Endothelial cell of umbilical vein (primary cell): ENCODE measurements around the gene C1QTNF8. TPM values are rescaled to one million over a fixed set of nuclear protein-coding genes. Genes with fewer than 3 reads are reported as not detected.

Experiments used
- BruUV-seq: library from RNA; stranded (reverse); fragments of 400-500 nt; replicated peaks from 2 replicates; lab custom pipeline; 2021; lab: Mats Ljungman, UMichigan
- CTCF ChIA-PET: fragments of 300-600, 350-600 bp; sonication (Branson Sonifier 250); formaldehyde crosslinking; loops from one replicate; lab custom pipeline; 2021; ENCODE audit warnings: antibody characterized with exemption, inconsistent platforms; lab: Charles Lee
- POLR2A ChIA-PET: fragments of 300-600, 350-600 bp; sonication (Branson Sonifier 250); formaldehyde crosslinking; loops from one replicate; lab custom pipeline; 2021; ENCODE audit warnings: antibody characterized with exemption, inconsistent platforms; lab: Charles Lee
- DNase-seq: peaks from one replicate; pipeline ENCODE4 v3.0.0-alpha.2; 2011; ENCODE audit warnings: low read depth, low spot score
- FAIRE-seq: peaks from 2 replicates; lab custom pipeline; 2011; peaks lifted over from hg19 to GRCh38; lab: Jason Lieb, UNC
- H2AFZ ChIP-seq: 2 replicates; pipeline ENCODE4 v1.6.0; 2012; ENCODE audit warnings: low read depth, low read length, control low read depth, inconsistent platforms
- H3K27ac ChIP-seq: 2 replicates; pipeline ENCODE4 v1.5.1; 2011; ENCODE audit warnings: low read depth, mild to moderate bottlenecking, control low read depth, low read length, moderate library complexity; ENCODE audit not compliant: insufficient read depth
- H3K27me3 ChIP-seq, 2 experiments: 2 replicates each; pipeline versions ENCODE4 v1.6.0 to v1.6.1; 2011; ENCODE audit warnings: low read length in 2 of 2, mixed read lengths in 1 of 2; ENCODE audit not compliant: control insufficient read depth in 2 of 2, insufficient read depth in 2 of 2
- H3K36me3 ChIP-seq, 2 experiments: 2 replicates in 1 of 2; 3 replicates in 1 of 2; pipeline ENCODE4 v1.5.1; 2011; ENCODE audit warnings: low read length in 2 of 2, mild to moderate bottlenecking in 1 of 2, moderate library complexity in 1 of 2; ENCODE audit not compliant: control insufficient read depth in 2 of 2, insufficient read depth in 2 of 2; ENCODE audit errors: extremely low read depth in 1 of 2
- H3K4me1 ChIP-seq: 3 replicates; pipeline ENCODE4 v1.5.1; 2011; ENCODE audit warnings: mild to moderate bottlenecking, low read length; ENCODE audit not compliant: control insufficient read depth, insufficient read depth; ENCODE audit errors: extremely low read depth
- H3K4me2 ChIP-seq: 2 replicates; pipeline ENCODE4 v1.6.1; 2011; ENCODE audit warnings: low read length, control low read depth, mixed read lengths; ENCODE audit not compliant: insufficient read depth
- H3K4me3 ChIP-seq, 3 experiments: fragments of 200-600 bp in 1 of 3; sonication (generic), shearing (Covaris generic) in 1 of 3; replicated peaks in 1 of 3; 2 replicates each; pipeline ENCODE4 v1.5.1; 2011 to 2016; ENCODE audit warnings: control low read depth in 3 of 3, low read length in 3 of 3, mild to moderate bottlenecking in 2 of 3, inconsistent platforms in 1 of 3, low read depth in 1 of 3, moderate library complexity in 1 of 3; ENCODE audit not compliant: insufficient read depth in 1 of 3
- H3K79me2 ChIP-seq: 2 replicates; pipeline ENCODE4 v1.6.0; 2012; ENCODE audit warnings: low read length, inconsistent platforms; ENCODE audit not compliant: control insufficient read depth, insufficient read depth
- H3K9ac ChIP-seq: replicated peaks from 2 replicates; pipeline ENCODE3; 2011; ENCODE audit warnings: low read length, control low read depth; ENCODE audit not compliant: insufficient read depth; ENCODE audit errors: extremely low read depth
- H3K9me1 ChIP-seq: replicated peaks from 3 replicates; pipeline ENCODE4 v1.6.0; 2011; ENCODE audit warnings: mild to moderate bottlenecking, low read length; ENCODE audit not compliant: control insufficient read depth, insufficient read depth; ENCODE audit errors: extremely low read depth
- H3K9me3 ChIP-seq: replicated peaks from 2 replicates; pipeline ENCODE4 v1.5.1; 2012; ENCODE audit warnings: low read length, inconsistent platforms; ENCODE audit not compliant: control insufficient read depth, insufficient read depth
- H4K20me1 ChIP-seq: replicated peaks from 2 replicates; pipeline ENCODE3; 2011; ENCODE audit warnings: mild to moderate bottlenecking, low read length; ENCODE audit not compliant: control insufficient read depth, insufficient read depth; ENCODE audit errors: extremely low read depth
- CTCF ChIP-seq, 2 donors: IDR thresholded peaks; 1 replicate in 1 of 2; 2 replicates in 1 of 2; pipeline ENCODE4 v1.5.1; 2011; ENCODE audit warnings: low read length in 2 of 2, mild to moderate bottlenecking in 2 of 2, moderate library complexity in 2 of 2, control low read depth in 1 of 2, inconsistent platforms in 1 of 2, low read depth in 1 of 2; ENCODE audit not compliant: insufficient read depth in 1 of 2; ENCODE audit errors: extremely low read depth in 1 of 2
- FOS ChIP-seq: IDR thresholded peaks from 2 replicates; pipeline ENCODE4 v1.6.1; 2011; ENCODE audit warnings: mild to moderate bottlenecking, low read length, moderate library complexity, borderline replicate concordance; ENCODE audit not compliant: insufficient read depth
- GATA2 ChIP-seq: IDR thresholded peaks from 2 replicates; pipeline ENCODE4 v1.7.0; 2011; ENCODE audit warnings: low read depth, mild to moderate bottlenecking, moderate library complexity, mixed read lengths, low read length; ENCODE audit not compliant: insufficient read length, insufficient read depth
- POLR2A ChIP-seq: IDR thresholded peaks from 2 replicates; pipeline ENCODE4 v1.6.1; 2012; ENCODE audit warnings: low read depth, mild to moderate bottlenecking, control low read depth, low read length
- POLR2AphosphoS5 ChIP-seq: IDR thresholded peaks from 2 replicates; pipeline ENCODE4 v1.6.1; 2012; ENCODE audit warnings: low read depth, mild to moderate bottlenecking, control low read depth, low read length, moderate library complexity; ENCODE audit not compliant: insufficient read depth
- dilution Hi-C: fragments of 300-500 bp; cut with MboI; formaldehyde crosslinking; loops from one replicate; pipeline ENCODE4 v1.15.0; 2019; ENCODE audit warnings: low sequenced_read_pairs; ENCODE audit not compliant: extremely low pct_ligation_motif_present
- intact Hi-C: fragments of 100-400 bp; cut with micrococcal nuclease; formaldehyde crosslinking; loops from one replicate; pipeline ENCODE4 v1.10.0; 2022
- polyA plus RNA-seq, 4 experiments: library from polyadenylated mRNA; depleted of rRNA in 3 of 4; stranded (reverse) in 3 of 4; unstranded in 1 of 4; fragments of >200 nt; gene quantifications; 2 replicates each; pipeline versions ENCODE4 v1.2.1 to v1.2.3, GENCODE V29; 2011 to 2012; ENCODE audit warnings: missing spikeins in 1 of 4
- total RNA-seq: library from RNA; stranded (reverse); gene quantifications from 2 replicates; pipeline ENCODE4 v1.2.3, GENCODE V29; 2021
- TF ChIP-seq, protein P1 (sequence below): IDR thresholded peaks from 2 replicates; pipeline ENCODE4 v1.6.1; 2011; ENCODE audit not compliant: insufficient read depth, insufficient read length

Gene C1QTNF8
- total and polyA plus RNA-seq, 2 donors (not counting 3 experiments of a cell fraction or from before 2014, with no cell fraction given), result not detected

DNA sequence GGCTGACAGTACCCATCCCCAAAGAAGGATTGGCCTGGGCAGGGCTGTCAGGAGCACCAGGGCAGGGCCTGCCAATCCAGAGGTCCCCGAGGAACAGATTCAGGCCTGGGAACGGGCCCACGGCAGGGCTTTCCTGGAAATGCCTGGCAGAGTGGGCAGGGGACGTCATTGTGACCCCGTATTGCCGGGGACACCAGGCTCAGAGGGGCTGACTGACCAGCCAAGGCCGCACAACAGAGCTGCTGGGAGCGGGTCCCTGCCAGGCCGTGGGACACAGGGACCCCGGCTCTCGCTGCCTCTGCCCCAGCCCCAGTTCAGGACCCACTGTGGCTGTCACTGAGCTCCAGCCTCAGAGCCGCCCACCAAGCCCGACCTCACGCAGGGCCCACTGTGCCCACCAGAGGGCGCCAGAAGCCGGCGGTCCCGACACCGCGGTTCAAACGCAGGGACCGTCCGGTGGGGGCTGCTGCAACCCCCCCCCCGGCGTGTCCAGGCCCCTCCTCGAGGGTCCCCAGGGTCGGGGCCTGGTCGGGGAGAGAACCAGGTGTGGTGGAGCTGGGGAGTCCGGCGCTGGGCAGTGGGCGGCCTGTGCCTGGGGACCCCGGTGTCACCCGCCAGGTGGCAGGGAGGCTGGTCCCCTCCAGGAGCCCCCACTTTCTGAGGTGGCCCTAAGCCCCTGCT is 38.7 kb downstream of the C1QTNF8 start:
- Histone ChIP-seq H4K20me1 (no peaks in the 10 kb centered on the region), H3K36me3 (no peaks in the 10 kb centered on the region), H3K79me2 (no peaks in the 10 kb centered on the region), H3K4me1 (no peaks in the 10 kb centered on the region), H3K9me1 (no peaks in the 10 kb centered on the region), H3K4me2 (no peak overlapping the region), H3K9ac (no peak overlapping the region), H3K9me3 (no peaks in the 10 kb centered on the region), H3K27ac (no peak overlapping the region), H3K4me3 (no peak overlapping the region), H2AFZ (no peak overlapping the region), H3K27me3 (no peaks in the 10 kb centered on the region)
- FAIRE-seq (peak; percentile 28), DNase-seq (peak; percentile 16)
- CTCF ChIA-PET, result interaction anchor here (0.6 to 5.1 kb wide), 55 partner anchors 9 to 355 kb away, joined by 3 to 57 read pairs (median 4); partner anchors contain the start of genes CHTF18, LMF1, METRN and RPUSD1
- POLR2A ChIA-PET, result interaction anchor here (0.7 kb wide), 1 partner anchor 44 kb away, joined by 3 read pairs; no protein-coding TSS in a partner anchor
- peak; percentile 86 to 95 for TF ChIP-seq CTCF (IDR thresholded peaks at IDR 0.05; ENCODE audit: extremely low read depth in 1 of 2, insufficient read depth in 1 of 2, low read depth in 1 of 2, low read length in 2 of 2)
- TF ChIP-seq GATA2, result no peak
- dilution Hi-C loops, result no loop called here
- no TSS peak for BruUV-seq
- intact Hi-C loops, result loop anchor here (1.0 to 2.0 kb wide), 3 partner anchors 37 to 137 kb away; no protein-coding TSS in a partner anchor

DNA sequence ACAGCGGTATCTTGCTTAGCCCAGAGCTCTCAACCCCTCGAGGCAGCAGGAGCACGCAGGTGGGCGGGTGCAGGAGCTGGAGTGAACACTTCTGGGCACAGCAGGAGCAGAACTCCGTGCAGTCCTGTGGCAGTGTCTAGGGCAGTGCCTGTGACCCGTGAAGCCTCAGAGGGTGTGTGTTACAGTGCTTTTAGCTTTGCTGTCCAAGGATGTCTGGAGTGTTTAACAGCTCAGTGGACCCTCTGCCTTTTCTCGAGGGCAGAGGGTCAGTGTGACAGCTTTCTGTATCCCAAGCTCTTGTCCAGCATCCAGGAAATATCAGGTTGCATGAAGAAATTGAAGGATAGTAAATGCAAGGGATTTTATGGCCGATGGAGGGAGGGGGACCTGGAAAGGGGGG is 39.8 kb downstream of the C1QTNF8 start:
- Histone ChIP-seq H3K79me2 (no peaks in the 10 kb centered on the region), H3K36me3 (no peaks in the 10 kb centered on the region), H3K9ac (no peak overlapping the region), H3K4me2 (no peak overlapping the region), H4K20me1 (no peaks in the 10 kb centered on the region), H3K4me1 (no peaks in the 10 kb centered on the region), H3K4me3 (no peak overlapping the region), H3K27me3 (no peaks in the 10 kb centered on the region), H2AFZ (no peak overlapping the region), H3K9me3 (no peaks in the 10 kb centered on the region), H3K27ac (no peak overlapping the region), H3K9me1 (no peaks in the 10 kb centered on the region)
- ChIA-PET CTCF (interaction anchor here (0.8 to 5.1 kb wide), 14 partner anchors 8 to 349 kb away, joined by 3 to 57 read pairs (median 12); partner anchors contain the start of genes CHTF18 and RPUSD1), POLR2A (interaction anchor here (0.7 kb wide), 1 partner anchor 210 kb away, joined by 4 read pairs; no protein-coding TSS in a partner anchor)
- BruUV-seq, result no TSS peak
- intact Hi-C loops, result loop anchor here (2.0 kb wide), 1 partner anchor 39 kb away; no protein-coding TSS in a partner anchor
- dilution Hi-C loops, result no loop called here
- DNase-seq (no peak), FAIRE-seq (no peak)
- no peak for TF ChIP-seq CTCF (IDR thresholded peaks at IDR 0.05; ENCODE audit: extremely low read depth in 1 of 2, insufficient read depth in 1 of 2, low read depth in 1 of 2, low read length in 2 of 2)
- TF ChIP-seq, protein P1, sequence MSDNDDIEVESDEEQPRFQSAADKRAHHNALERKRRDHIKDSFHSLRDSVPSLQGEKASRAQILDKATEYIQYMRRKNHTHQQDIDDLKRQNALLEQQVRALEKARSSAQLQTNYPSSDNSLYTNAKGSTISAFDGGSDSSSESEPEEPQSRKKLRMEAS, result no peak
- no peak for TF ChIP-seq POLR2A
- no peak for TF ChIP-seq POLR2AphosphoS5
- no peak for TF ChIP-seq FOS
